GM19467 (cell line): Measurements from ENCODE around the gene SAMD8.
"Not testable (repeated sequence)": the region's sequence is repeated elsewhere in the genome, so short reads cannot be mapped to it uniquely, and the experiment has no call there.

ENCODE experiments used
- ATAC-seq: cut with Tn5 transposase; IDR thresholded peaks from one replicate; pipeline ENCODE4 v1.9.1; 2021; ENCODE audit warnings: mild to moderate bottlenecking, moderate library complexity; ENCODE audit not compliant: unreplicated experiment

SAMD8 gene

GRCh38 chr10:75137533-75138438, 26.3 kb downstream of the SAMD8 start:
- no peak for ATAC-seq

- no peak for ATAC-seq
These were observed 28.8 kb downstream of the SAMD8 start for GRCh38 chr10:75140246-75140645.

- no peak for ATAC-seq
These were observed 31.9 kb downstream of the SAMD8 start for GRCh38 chr10:75143353-75143752.

DNA sequence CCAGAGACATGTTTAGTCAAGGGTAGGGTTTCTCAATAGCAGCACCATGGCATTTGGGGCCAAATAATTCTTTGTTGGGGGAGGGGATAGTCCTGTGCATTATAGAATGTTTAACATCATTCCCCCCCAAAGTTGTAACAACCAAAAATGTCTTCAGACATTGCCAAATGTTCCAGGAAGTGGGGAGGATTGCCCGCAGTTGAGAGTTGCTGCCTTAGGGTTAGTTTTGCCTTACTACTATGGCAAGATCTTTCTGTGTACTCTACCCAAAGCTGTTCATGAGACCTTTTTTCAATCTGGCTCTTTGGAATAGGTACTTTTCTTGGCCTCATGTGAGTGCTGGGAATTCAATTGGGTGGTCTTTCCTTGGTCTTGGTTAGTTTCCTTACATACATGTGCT, 34.1 kb downstream of the SAMD8 start:
- no peak for ATAC-seq

DNA sequence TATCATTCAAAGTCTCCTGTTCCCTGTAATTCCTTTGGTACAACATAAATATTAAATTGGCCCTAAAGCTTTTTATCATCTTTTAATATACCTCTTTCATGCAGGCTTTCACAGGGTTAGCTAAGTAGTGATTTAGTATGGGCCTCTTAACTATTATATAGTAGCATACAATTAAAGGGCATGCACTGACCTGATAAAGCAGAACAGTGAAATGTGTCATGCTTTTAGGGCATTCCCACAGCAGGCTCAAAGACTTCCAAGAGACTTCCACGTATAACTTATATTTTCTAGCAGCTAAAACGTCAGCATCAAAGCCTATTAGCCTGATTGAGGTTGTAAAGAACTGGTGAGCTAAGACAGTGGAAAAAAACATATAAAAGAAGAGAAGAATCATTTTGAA, 35.3 kb downstream of the SAMD8 start:
- ATAC-seq, result no peak

DNA sequence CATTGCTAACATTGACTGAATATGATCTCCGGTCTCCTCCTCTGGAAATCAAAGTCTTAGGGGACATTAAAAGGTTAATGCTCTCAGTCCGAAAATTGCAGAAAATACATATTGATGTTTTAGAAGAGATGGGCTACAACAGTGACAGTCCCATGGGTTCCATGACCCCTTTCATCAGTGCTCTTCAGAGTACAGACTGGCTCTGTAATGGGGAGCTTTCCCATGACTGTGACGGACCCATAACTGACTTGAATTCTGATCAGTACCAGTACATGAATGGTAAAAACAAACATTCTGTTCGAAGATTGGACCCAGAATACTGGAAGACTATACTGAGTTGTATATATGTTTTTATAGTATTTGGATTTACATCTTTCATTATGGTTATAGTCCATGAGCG, 39.2 kb downstream of the SAMD8 start:
- ATAC-seq, result no peak

- ATAC-seq, result no peak
These were observed 48.1 kb downstream of the SAMD8 start for GRCh38 chr10:75159519-75159918.

DNA sequence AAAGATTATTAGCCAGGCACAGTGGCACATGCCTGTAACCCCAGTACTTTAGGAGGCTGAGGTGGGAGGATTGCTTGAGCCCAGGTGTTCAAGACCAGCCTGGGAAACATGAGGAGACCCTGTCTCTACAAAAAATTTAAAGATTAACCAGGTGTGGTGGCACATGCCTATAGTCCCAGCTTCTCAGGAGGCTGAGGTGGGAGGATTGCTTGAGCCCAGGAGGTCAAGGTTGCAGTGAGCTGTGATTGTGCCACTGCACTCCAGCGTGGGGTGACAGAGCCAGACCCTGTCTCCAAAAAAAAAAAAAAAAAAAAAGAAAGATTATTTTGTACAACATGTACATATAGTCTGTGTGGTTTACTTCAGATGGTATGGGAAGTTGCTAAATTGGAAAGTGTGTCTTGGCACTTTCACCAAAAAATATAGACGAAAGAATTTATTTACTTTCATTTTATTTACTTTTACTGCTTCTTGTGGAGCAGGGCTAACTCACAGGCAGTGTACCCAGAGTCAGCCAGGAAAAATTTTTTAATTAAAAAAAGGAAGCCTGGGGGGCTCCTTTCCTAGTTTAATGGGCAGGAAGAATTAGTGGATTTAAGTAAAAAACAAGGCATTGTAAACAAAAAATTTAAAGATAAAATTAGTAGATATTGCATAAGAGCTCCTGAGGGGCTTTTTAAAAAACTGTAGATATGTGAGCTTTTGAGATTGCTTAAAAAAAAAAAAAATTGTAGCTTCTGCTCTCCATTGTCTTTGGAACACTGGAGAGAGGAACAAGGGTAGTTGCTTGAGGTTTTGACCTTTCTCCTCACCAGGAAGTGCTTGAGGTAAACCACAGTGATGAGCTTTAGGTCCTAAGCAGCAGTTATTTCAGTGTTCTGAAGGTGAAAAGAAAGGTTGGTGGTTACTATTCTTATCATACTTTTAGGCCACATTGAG, 54.5 kb downstream of the SAMD8 start:
- ATAC-seq, result peak; percentile 82

DNA sequence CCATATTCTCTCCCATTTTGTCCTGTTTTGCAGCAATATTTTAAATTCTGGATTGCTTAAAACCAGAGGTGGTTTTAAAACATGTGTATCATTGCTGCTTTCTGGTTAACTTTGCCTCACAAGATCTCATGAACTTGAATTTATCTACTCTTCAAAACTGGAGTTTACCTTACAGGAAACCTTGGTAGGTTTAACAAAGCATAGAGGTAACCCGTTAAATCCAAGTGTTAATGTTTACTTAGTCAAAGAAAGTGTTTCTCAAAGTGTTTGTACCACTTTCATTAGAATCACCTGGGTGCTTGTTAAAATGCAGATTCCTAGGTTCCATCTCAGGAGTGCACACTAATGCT, 55.1 kb downstream of the SAMD8 start:
- ATAC-seq, result peak; percentile 13

- no peak for ATAC-seq
These were observed 56.8 kb downstream of the SAMD8 start for GRCh38 chr10:75168275-75168674.

DNA sequence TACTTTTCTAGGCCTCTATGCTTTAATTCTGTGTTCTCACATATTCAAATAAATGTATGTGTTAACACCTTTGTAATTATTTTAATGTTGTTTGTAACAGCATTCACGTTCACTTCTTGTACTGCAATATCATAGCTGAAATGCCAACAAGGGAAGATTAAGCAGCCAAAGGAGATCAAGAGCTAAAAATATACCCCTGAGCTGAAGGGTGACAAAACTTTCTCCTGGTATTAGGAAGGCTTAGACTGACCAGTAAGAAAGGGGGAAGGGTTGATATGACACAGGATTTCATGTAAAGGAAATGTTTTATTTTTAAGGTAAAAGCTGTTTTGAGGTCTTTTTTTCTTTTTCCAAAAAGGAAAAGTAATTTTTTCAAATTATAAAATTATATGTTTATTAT, 58.8 kb downstream of the SAMD8 start:
- ATAC-seq, result no peak

GRCh38 chr10:75175046-75175445, 63.6 kb downstream of the SAMD8 start:
- no peak for ATAC-seq

GRCh38 chr10:75176046-75176445, 64.6 kb downstream of the SAMD8 start:
- no peak for ATAC-seq

GRCh38 chr10:75176736-75177135, 65.3 kb downstream of the SAMD8 start:
- ATAC-seq, result no peak

DNA sequence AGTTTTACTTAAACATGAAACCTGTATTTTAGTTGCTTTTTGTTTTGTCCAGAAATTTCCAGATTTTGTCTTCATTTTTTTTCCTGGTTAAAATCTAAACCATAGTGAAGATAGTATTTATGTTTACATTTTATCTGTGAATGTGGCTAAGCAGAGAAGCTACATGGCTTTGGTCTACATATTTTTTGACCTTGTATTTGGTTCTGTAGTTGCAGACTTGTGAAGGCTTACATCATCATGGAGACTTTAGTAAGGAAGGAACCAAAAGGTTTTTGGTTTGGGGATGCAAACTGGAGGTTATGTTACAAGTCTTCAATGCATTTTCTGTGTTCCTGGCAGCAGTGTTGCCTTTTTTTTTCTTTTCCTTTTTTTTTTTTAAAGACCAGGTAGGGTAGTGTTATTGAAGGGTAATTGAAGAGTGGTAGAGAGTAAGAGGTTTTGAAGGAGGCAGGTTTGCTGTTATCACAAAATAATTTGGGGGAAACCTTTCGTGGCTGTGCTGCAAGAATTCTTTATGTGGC, 68.3 kb downstream of the SAMD8 start:
- no peak for ATAC-seq

- no peak for ATAC-seq
These were observed 69.1 kb downstream of the SAMD8 start for GRCh38 chr10:75180592-75180991.

DNA sequence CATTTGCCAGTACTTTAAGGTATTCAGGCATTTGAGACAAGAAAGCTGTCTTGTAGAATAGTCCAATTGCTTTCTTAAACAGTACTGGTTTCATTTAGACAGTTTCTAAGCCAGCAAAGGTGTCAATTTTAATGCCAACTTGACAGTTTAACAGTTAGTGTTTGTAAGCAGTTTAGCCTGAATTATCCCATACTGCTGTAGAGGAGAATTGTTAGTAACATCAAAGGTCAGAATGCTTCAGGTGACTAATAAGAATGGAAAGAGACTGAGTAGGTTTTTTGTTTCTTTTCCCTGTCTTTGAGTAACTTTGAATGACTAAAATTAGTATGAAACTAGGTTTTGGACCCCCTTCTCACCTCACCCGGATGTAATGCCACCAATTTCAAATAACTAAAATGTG, 69.6 kb downstream of the SAMD8 start:
- ATAC-seq, result no peak

DNA sequence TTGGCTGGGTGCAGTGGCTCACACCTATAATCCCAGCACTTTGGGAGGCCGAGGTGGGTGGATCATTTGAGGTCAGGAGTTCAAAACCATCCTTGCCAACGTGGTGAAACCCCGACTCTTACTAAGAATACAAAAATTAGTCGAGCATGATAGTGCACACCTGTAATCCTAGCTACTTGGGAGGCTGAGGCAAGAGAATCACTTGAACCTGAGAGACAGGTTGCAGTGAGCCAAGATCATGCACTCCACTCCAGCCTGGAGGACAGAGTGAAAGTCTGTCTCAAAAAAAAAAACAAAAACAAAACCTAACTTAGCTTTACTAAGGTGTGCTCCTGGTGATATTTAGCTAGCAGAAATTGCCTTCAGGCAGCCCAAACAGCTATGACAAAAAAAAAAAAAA, 74.9 kb downstream of the SAMD8 start:
- ATAC-seq, result no peak

DNA sequence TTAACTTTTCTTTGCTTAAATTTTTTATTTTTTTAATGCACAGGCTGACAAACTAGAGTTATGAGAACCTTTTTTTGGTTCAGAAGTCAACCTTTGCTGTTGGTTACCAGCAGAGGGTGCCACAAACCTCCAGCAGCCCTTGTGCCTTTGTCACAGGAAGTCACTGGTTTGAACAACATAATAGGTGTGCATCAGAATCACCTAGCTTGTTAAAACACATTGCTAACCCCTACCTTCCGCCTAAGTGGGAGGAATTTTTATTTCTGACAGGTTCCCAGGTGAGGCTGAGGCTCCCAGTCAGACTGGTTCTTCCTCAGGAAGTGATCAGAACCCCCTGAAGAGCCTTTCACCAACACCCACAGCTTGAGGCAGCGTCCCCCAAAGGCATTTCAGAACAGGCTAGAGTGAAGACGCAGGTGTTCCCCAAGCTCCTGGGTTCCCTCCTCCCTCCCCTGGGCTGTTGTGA, 76.5 kb downstream of the SAMD8 start:
- no peak for ATAC-seq

DNA sequence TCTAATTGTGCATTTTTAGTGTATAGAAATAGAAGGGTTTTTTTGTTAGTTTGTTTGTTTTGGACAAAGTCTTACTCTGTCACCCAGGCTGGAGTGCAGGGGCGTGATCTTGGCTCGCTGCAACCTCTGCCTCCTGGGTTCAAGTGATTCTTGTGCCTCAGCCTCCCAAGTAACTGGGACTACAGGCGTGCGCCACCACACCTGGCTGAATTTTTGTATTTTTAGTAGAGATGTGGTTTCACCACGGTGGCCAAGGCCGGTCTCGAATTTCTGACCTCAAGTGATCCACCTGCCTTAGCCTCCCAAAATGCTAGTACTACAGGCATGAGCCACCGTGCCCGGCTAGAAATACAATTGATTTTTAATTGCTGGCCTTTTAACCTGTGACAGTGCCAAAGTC, 77.1 kb downstream of the SAMD8 start:
- ATAC-seq, result not testable (repeated sequence)

- ATAC-seq, result no peak
These were observed 78.0 kb downstream of the SAMD8 start for GRCh38 chr10:75189266-75190096.
